Pancreas (tissue), 10 donors: ENCODE data around the gene PACRG. TPM values are rescaled to one million over a fixed set of nuclear protein-coding genes. Genes with fewer than 3 reads are reported as not detected.

Source experiments
- ATAC-seq, 4 donors: fragments of 200-7000 bp; cut with Tn5 transposase; one replicate each; pipeline versions ENCODE4 v1.8.0 to v1.9.1; 2020; ENCODE audit warnings: mild to moderate bottlenecking in 4 of 4, moderate library complexity in 4 of 4
- DNase-seq, 6 donors: peaks; one replicate each; pipeline ENCODE4 v3.0.0-alpha.2; 2020
- FAIRE-seq: peaks from 2 replicates; lab custom pipeline; 2012; peaks lifted over from hg19 to GRCh38; lab: Jason Lieb, UNC
- H3K27ac ChIP-seq, 4 donors: fragments of 200-600 bp; sonication (generic); 1 replicate in 3 of 4; 2 replicates in 1 of 4; pipeline versions ENCODE4 v1.5.0 to v1.8.0; 2020
- H3K27me3 ChIP-seq, 4 donors: fragments of 200-600 bp; one replicate each; pipeline ENCODE4 v1.8.0; 2021
- H3K36me3 ChIP-seq, 3 donors: fragments of 200-600 bp; sonication (generic) in 1 of 3; one replicate each; pipeline versions ENCODE4 v1.5.0 to v1.8.0; 2020 to 2021
- H3K4me1 ChIP-seq, 3 donors: fragments of 200-600 bp; one replicate each; pipeline ENCODE4 v1.8.0; 2021
- H3K4me3 ChIP-seq, 4 donors: fragments of 200-600 bp; sonication (generic) in 2 of 4; one replicate each; pipeline versions ENCODE4 v1.5.0 to v1.8.0; 2020 to 2021
- H3K9me3 ChIP-seq, 4 donors: fragments of 200-600 bp; one replicate each; pipeline ENCODE4 v1.8.0; 2021
- WGBS, 2 donors: extraction: QIAGEN DNeasy Blood & Tissue Kit; methylation state at CpG; one replicate each; pipeline ENCODE4 v1.1.7; 2013; 5-methylcytosine and 5-hydroxymethylcytosine counted together
- intact Hi-C, 3 donors: fragments of 100-400 bp; cut with DNase I; formaldehyde crosslinking; loops; one replicate each; pipeline versions ENCODE4 v1.11.1 to v1.14.2; 2022
- polyA plus RNA-seq, 2 donors: library from polyadenylated mRNA; stranded (reverse); fragments of 200-250 nt; gene quantifications; one replicate each; pipeline ENCODE4 v1.2.3, GENCODE V29; 2013
- total RNA-seq, 6 donors: library from RNA; stranded (reverse); fragmentation: NEBNext Ultra II Directional in 4 of 6; extraction: Animal tissue kit (Norgen Biotek cat#: 25700) in 4 of 6; gene quantifications; one replicate each; pipeline versions ENCODE4 v1.2.1 to v1.2.4, GENCODE V29; 2021 to 2023
- TF ChIP-seq, protein P1 (sequence below), 4 donors: fragments of 200-600 bp; sonication (generic) in 3 of 4; IDR thresholded peaks; one replicate each; pipeline versions ENCODE4 v1.5.0 to v1.8.0; 2021; ENCODE audit warnings: antibody characterized with exemption in 4 of 4
- donor health status: healthy with polysubstance abuse.
- donor health status: DM: no; HTN: no; CAD: no; lungs with moderate emphysema.
- donor health status: DM: no; HTN: no; CAD: no.
- donor health status: control.
- donor health status: control.
- donor health status: Bipolar disorder and iron deficiency.
- donor health status: DM: yes; HTN: yes; CAD: no.
- donor health status: DM: no; HTN: no; CAD: no.
- donor health status: DM: no; HTN: no; CAD: no.
- donor health status: DM: yes; HTN: yes; CAD: no.

PACRG gene
- total and polyA plus RNA-seq, 8 donors: 2.5 to 7.1 (median 3.5) TPM

DNA sequence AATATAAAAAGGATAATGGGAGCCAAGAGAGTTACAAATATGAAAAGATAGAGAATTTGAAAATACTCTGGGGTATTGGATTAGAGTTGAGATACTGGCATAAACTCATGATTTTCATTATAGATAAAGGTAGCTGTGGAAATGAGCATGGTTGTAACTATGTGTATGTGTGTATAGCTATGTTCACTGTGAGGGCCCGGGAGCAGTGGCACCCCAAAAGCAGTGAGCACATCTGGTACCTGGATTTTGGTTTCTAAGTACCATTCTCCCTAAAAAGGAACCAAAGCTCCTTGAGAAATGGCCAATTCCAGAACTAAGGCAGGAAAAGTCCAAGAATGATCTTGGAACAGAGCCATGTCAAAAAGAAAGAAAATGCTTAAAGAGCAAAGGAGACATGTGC, 484.3 kb downstream of the PACRG start:
- TF ChIP-seq, protein P1, sequence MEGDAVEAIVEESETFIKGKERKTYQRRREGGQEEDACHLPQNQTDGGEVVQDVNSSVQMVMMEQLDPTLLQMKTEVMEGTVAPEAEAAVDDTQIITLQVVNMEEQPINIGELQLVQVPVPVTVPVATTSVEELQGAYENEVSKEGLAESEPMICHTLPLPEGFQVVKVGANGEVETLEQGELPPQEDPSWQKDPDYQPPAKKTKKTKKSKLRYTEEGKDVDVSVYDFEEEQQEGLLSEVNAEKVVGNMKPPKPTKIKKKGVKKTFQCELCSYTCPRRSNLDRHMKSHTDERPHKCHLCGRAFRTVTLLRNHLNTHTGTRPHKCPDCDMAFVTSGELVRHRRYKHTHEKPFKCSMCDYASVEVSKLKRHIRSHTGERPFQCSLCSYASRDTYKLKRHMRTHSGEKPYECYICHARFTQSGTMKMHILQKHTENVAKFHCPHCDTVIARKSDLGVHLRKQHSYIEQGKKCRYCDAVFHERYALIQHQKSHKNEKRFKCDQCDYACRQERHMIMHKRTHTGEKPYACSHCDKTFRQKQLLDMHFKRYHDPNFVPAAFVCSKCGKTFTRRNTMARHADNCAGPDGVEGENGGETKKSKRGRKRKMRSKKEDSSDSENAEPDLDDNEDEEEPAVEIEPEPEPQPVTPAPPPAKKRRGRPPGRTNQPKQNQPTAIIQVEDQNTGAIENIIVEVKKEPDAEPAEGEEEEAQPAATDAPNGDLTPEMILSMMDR (IDR thresholded peaks at IDR 0.05): no peak
- FAIRE-seq (no peak), DNase-seq (no peak), ATAC-seq (no peak)
- no peaks in the 10 kb centered on the region for H3K9me3 ChIP-seq
- WGBS, 2 donors: 93 to 96% methylated on average over 1 of the region's 1 CpG
- H3K27me3 ChIP-seq: no peaks in the 10 kb centered on the region
- H3K4me3 ChIP-seq: no peak overlapping the region
- no peaks in the 10 kb centered on the region for H3K36me3 ChIP-seq
- intact Hi-C loops: no loop called here
- H3K27ac ChIP-seq: no peak overlapping the region
- H3K4me1 ChIP-seq: no peaks in the 10 kb centered on the region

DNA sequence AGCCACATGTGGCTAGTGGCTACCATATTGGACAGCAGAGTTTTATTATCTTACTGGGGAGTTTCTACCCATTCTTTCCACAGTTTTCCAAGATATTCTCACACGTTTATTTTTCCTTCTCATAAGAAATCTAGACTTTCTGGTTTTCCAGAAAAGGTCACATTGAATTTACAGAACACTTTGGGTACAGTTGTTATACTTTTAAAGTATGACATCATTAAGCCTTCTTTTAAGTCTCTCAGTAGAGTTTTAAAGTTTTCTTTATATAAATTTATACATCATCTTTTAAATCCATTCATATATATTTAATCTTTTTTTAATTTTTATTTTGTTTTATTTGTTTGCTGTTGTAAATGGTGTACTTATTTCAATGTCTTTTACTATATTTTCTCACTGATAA, 486.5 kb downstream of the PACRG start:
- no peak for FAIRE-seq
- H3K36me3 ChIP-seq: no peaks in the 10 kb centered on the region
- H3K27me3 ChIP-seq: no peaks in the 10 kb centered on the region
- intact Hi-C loops: no loop called here
- H3K4me1 ChIP-seq: no peaks in the 10 kb centered on the region
- TF ChIP-seq, protein P1 (IDR thresholded peaks at IDR 0.05): no peak
- no peak overlapping the region for H3K4me3 ChIP-seq
- no peaks in the 10 kb centered on the region for H3K9me3 ChIP-seq
- WGBS, 2 donors: 55 to 57% methylated on average over 1 of the region's 1 CpG
- no peak overlapping the region for H3K27ac ChIP-seq
- no peak for DNase-seq
- no peak for ATAC-seq

DNA sequence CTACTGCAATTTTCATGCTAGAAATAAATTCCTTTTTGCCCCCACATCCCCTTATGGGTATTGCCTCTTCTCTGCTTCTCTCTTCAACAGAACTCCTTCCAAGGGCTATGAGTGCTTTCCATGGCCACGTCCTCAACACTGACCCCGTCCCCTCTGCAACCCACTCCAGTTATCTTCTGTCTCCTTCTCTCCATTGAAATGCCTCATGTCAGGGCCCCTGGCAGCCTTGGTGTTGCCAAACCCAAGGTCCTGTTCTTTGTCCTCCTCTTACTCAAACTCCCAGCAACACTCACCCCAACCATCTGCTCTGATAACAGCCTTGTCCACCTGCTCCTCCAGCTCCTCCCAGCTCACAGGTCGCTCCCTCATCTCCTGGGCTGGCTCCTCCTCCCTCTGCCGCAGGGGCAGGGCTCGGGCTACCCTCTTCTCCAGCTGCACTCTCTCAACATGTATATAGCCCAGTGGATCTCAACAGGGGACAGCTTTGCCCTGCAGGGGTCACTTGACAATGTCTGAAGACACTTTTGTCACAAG, 490.7 kb downstream of the PACRG start:
- no peak for ATAC-seq
- Histone ChIP-seq H3K27me3 (no peaks in the 10 kb centered on the region), H3K27ac (no peak overlapping the region), H3K9me3 (no peaks in the 10 kb centered on the region), H3K4me1 (no peaks in the 10 kb centered on the region), H3K36me3 (no peaks in the 10 kb centered on the region), H3K4me3 (no peak overlapping the region)
- no peak for FAIRE-seq
- TF ChIP-seq, protein P1 (IDR thresholded peaks at IDR 0.05): no peak
- intact Hi-C loops: no loop called here
- no peak for DNase-seq
- WGBS, 2 donors: 86 to 89% methylated on average over 5 of the region's 5 CpGs

DNA sequence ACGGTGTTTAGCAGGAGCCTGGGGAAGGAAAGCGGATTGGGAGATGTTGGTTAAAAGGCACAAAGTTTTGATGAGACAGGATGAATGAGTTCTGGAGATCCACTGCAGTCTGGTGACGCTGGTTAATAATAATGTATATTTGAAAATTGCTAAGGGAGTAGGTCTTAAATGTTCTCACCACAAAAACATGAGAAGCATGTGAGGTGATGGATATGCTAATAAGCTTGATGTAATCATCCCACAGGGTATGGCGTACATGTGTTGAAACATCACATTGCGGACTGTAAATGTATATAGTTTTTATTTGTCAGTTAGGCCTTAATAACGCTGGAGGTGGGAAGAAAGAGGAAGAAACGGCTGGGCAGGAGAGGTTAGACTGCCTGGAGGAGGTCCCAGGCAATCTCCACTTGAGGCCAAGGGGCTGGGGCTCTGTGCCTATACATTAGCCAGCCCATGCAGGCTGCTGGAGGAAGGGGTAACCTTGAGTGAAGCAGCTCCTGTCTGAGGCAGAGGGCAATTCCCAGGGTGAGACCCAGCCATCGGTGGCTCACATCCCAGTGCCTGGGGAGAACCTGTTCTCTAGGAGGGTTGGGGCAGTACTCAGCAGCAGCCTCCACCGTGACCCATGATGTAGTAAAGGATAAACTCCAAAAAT, 498.5 kb downstream of the PACRG start:
- H3K36me3 ChIP-seq: no peaks in the 10 kb centered on the region

More for the DNA sequence above, 498.5 kb downstream of the PACRG start:
- TF ChIP-seq, protein P1 (IDR thresholded peaks at IDR 0.05): no peak
- no peak for FAIRE-seq
- Histone ChIP-seq H3K27ac (no peak overlapping the region), H3K9me3 (no peaks in the 10 kb centered on the region), H3K4me1 (no peaks in the 10 kb centered on the region), H3K4me3 (no peak overlapping the region), H3K27me3 (no peaks in the 10 kb centered on the region)
- no peak for DNase-seq
- 87 to 91% methylated on average over 9 of the region's 9 CpGs for WGBS, 2 donors
- intact Hi-C loops: no loop called here
- ATAC-seq: no peak
